Parathyroid adenoma (tissue), 2 donors: ENCODE data around the gene EVPLL.
"Not testable (repeated sequence)": the region's sequence is repeated elsewhere in the genome, so short reads cannot be mapped to it uniquely, and the experiment has no call there.

Source experiments
- H2AFZ ChIP-seq: fragments of 300-600 bp; sonication (generic); one replicate; pipeline ENCODE4 v1.7.0; 2017; ENCODE audit warnings: antibody characterized with exemption, mild to moderate bottlenecking
- H3K27ac ChIP-seq: fragments of 300-600 bp; sonication (generic); one replicate; pipeline ENCODE4 v1.7.0; 2017
- H3K27me3 ChIP-seq: fragments of 300-600 bp; sonication (generic); one replicate; pipeline ENCODE4 v1.7.0; 2017; ENCODE audit warnings: low read length; ENCODE audit not compliant: control insufficient read depth, insufficient read depth
- H3K36me3 ChIP-seq: fragments of 300-600 bp; sonication (generic); one replicate; pipeline ENCODE4 v1.7.0; 2017; ENCODE audit warnings: low read length; ENCODE audit not compliant: control insufficient read depth, insufficient read depth
- H3K4me1 ChIP-seq: fragments of 300-600 bp; sonication (generic); one replicate; pipeline ENCODE4 v1.7.0; 2017; ENCODE audit warnings: control low read depth
- H3K4me2 ChIP-seq: fragments of 300-600 bp; sonication (generic); one replicate; pipeline ENCODE4 v1.7.0; 2017; ENCODE audit warnings: low read length
- H3K4me3 ChIP-seq: fragments of 300-600 bp; sonication (generic); one replicate; pipeline ENCODE4 v1.7.0; 2017; ENCODE audit warnings: low read depth, low read length
- H3K79me2 ChIP-seq: fragments of 300-600 bp; sonication (generic); one replicate; pipeline ENCODE4 v1.7.0; 2017; ENCODE audit warnings: control low read depth
- H3K9ac ChIP-seq: fragments of 300-600 bp; sonication (generic); one replicate; pipeline ENCODE4 v1.7.0; 2017; ENCODE audit warnings: mild to moderate bottlenecking
- H3K9me3 ChIP-seq: fragments of 300-600 bp; sonication (generic); one replicate; pipeline ENCODE4 v1.7.0; 2017; ENCODE audit warnings: low read length; ENCODE audit not compliant: control insufficient read depth
- donor health status: primary hyperparathyroidism.

EVPLL gene

DNA sequence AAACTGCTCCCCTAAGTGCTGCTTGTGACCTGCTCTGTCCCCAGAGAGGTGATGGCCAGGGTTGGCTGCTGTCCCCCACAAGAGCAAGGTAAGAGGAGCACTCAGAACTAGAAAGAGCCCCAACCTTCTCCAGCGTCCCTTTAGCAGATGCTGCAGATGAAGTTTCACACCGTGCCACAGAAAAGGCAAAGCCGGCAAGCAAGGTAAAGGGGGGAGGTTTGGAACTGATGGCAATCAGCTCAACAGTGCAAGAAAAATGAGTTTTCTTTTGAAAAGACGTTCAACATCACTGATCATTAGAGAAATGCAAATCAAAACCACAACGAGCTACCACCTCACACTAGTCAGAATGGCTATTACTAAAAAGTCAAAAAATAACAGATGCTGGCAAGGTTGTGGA, 26.0 kb downstream of the EVPLL start:
- not testable (repeated sequence) for H3K27ac ChIP-seq, H3K4me3 ChIP-seq, H3K4me2 ChIP-seq, H3K9ac ChIP-seq, H3K36me3 ChIP-seq, H2AFZ ChIP-seq, H3K79me2 ChIP-seq, H3K9me3 ChIP-seq, H3K27me3 ChIP-seq, H3K4me1 ChIP-seq

DNA sequence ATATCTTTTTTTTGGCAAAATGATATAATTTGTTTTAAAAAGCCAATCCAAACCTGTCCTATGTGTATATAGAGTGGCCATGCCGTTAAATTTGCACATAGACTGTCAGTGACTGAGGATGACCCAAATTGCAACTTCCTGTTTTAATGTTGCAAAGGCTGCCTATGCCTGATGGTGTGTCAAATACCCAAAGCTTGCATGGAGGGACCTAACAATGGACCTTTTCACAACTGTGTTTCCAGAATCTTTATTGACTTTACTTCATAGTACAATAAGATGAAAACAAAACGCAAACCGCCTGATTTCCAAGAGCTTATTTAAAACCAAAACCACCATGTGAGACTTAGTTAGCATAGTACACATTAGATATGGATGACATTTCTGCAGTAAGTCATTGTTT, 31.3 kb downstream of the EVPLL start:
- not testable (repeated sequence) for H3K4me3 ChIP-seq, H3K27ac ChIP-seq

DNA sequence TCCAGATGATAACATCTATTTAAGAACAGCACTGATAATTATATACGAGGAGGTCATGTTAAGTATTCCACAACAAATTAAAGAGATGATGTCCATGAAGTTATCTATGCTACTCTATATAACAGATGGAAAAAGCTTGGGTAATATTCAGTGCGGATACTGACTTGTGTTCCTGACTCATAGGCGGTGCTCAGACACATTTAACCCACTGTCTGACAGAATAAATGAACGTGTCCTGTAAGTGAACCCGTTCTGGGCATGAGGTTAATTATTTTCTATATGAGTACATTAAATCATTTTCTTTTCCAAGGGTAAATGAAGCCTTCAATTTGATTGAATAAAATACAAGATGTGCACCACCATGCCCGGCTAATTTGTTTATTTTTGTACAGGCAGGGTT, 31.7 kb downstream of the EVPLL start:
- H3K27ac ChIP-seq, H3K27me3 ChIP-seq, H3K9ac ChIP-seq, H3K79me2 ChIP-seq, H3K4me2 ChIP-seq, H3K4me1 ChIP-seq, H3K4me3 ChIP-seq, H2AFZ ChIP-seq, H3K9me3 ChIP-seq, H3K36me3 ChIP-seq: not testable (repeated sequence)

More for the DNA sequence above, 31.3 kb downstream of the EVPLL start:
- not testable (repeated sequence) for H3K9ac ChIP-seq, H3K27me3 ChIP-seq, H3K9me3 ChIP-seq, H3K4me1 ChIP-seq, H3K36me3 ChIP-seq, H3K79me2 ChIP-seq, H3K4me2 ChIP-seq, H2AFZ ChIP-seq

DNA sequence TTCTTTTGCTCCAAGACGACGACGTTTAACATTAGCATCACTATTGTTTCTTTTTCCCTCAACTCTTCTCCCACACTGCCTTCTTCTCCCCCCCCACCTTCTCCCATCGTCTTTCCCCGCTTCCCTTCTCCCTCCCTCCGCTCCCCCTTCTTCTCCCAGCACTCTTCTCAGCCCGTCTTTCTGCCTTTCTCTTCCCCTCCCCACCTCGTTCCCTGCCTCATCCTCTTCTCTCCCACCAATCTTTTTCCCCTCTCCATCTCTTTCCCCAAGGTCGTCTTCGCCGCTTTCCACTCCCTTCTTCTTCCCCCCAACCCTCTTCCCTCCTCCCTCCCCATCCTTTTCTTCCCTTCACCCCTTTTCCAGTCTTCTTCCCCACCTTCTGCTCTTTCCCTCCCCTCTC, 33.2 kb downstream of the EVPLL start:
- peak overlapping the region; percentile 38 for H2AFZ ChIP-seq
- peak overlapping the region; percentile 57 for H3K4me3 ChIP-seq
- H3K36me3 ChIP-seq, H3K79me2 ChIP-seq, H3K9ac ChIP-seq, H3K27me3 ChIP-seq, H3K4me1 ChIP-seq, H3K9me3 ChIP-seq: not testable (repeated sequence)
- H3K27ac ChIP-seq, result peak overlapping the region; percentile 90
- H3K4me2 ChIP-seq, result peak overlapping the region; percentile 58

DNA sequence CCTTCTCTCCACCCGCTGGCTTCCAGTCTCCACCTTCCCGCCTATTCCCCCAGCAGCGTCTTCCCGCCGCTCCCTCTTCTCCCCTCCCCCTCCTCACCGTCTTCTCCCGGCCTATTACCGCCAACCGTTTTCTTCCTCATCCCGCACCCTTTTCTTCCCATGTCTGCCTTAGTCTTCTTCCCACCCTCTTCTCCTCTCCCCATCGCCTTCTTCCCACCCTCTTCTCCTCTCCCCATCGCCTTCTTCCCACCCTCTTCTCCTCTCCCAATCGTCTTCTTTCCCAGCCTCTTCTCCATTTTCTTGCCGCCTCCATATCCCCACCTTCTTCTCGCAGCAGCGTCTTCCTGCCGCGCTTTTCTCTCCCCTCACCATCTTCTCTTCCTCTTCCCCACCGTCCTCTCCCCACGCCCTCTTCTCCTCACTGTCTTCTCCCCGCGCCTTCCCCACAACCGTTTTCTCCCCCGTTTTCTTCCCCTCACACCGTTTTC, 33.8 kb downstream of the EVPLL start:
- not testable (repeated sequence) for H3K79me2 ChIP-seq, H3K27me3 ChIP-seq, H3K36me3 ChIP-seq, H3K4me1 ChIP-seq, H3K9me3 ChIP-seq
- Histone ChIP-seq H2AFZ (peak overlapping the region; percentile 77), H3K27ac (peak overlapping the region; percentile 90), H3K4me2 (peak overlapping the region; percentile 59), H3K4me3 (peak overlapping the region; percentile 57), H3K9ac (peak overlapping the region; percentile 43)

DNA sequence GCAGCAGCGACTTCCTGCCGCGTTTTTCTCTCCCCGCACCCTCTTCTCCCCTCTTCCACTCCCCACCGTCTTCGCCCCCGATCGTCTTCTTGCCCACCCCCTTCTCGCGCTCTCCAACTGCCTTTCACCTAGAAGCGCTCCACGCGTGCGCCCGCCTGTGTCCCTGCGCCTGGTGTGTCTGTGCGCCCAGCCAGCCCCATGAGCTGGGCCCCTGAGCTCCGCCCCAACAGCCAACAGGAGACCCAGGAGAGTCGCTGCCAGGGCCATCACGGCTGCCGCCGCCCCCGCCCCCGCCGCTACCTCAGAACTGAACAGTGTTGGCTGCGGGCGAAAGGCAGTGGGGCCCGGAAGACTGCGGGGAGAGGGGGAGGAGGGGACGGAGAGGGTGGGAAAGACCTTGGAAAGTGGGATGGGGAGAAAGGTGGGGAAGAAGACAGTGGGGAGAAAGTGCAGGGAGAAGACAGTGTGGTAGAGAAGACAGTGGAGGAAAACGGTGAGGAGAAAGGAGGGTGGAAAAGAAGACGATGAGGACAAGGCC, 34.5 kb downstream of the EVPLL start:
- H3K27ac ChIP-seq, result peak overlapping the region; percentile 90
- H3K4me2 ChIP-seq, H3K4me1 ChIP-seq, H3K79me2 ChIP-seq, H3K9me3 ChIP-seq, H3K36me3 ChIP-seq, H3K9ac ChIP-seq, H3K27me3 ChIP-seq, H2AFZ ChIP-seq: not testable (repeated sequence)
- H3K4me3 ChIP-seq, result peak overlapping the region; percentile 57

DNA sequence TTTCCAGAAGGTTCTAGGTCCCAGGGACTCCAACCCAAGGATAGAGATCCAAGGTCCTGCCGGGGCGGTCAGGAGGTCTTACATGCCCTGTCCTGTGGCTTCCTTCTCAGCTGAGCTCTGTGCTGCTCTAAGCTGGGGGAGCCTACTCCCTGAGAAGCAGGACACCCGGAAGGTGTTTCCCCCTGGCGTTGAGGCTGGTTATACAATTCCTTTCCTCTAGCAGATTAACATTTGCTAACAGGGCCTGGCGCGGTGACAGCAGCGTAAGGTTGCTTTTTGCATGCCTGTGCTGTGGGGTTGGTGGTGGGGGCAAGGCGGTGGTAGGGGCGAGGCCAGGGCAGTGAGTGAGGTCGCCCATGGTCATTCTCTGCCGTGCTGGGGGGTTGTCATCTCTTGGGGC, 43.9 kb downstream of the EVPLL start:
- not testable (repeated sequence) for H3K4me3 ChIP-seq, H3K9ac ChIP-seq, H3K9me3 ChIP-seq, H3K27ac ChIP-seq, H3K4me1 ChIP-seq, H3K4me2 ChIP-seq, H3K36me3 ChIP-seq, H2AFZ ChIP-seq, H3K79me2 ChIP-seq, H3K27me3 ChIP-seq

DNA sequence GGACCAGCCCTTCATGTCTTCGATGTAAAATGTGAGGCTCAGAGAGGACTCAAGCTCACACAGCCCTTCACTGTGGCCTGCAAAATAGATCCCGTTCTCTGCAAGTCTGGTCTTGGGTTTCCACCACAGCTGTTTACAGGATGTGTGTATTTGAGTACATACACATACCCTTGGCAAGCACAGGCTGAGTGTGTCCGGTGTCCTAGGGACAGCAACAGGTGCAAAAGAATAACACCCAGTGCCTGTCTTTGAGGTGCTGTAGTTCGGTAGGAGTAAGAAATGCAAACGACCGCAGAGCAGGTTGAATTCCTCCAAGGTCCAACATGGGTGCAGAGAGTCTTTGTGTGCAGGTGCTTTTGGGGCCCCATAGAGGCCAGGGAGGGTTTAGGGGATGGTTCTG, 44.9 kb downstream of the EVPLL start:
- H3K9ac ChIP-seq, H3K27ac ChIP-seq, H3K4me2 ChIP-seq, H2AFZ ChIP-seq, H3K4me1 ChIP-seq, H3K4me3 ChIP-seq, H3K9me3 ChIP-seq, H3K27me3 ChIP-seq, H3K79me2 ChIP-seq, H3K36me3 ChIP-seq: not testable (repeated sequence)

DNA sequence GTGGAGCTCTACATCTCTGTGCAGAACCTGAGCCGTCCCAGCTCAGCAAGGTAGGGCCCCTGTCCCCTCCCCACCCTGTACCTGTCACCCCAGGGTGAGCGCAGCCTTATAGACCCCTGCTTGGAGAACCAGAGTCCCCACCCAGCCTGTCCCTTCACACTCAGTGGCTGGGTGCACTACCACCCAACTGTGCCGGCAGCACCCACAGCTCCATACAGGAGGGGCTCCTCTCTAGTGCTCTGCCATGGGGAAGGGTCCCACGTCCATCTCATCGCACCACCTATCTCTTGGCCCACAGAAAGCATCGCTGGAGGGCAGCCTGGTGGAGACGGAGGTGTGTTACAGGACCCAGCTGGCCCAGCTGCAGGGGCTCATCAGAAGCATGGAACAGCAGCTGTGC, 45.4 kb downstream of the EVPLL start:
- not testable (repeated sequence) for H3K4me3 ChIP-seq, H3K9me3 ChIP-seq, H2AFZ ChIP-seq, H3K36me3 ChIP-seq, H3K79me2 ChIP-seq, H3K4me2 ChIP-seq, H3K27ac ChIP-seq, H3K27me3 ChIP-seq, H3K4me1 ChIP-seq, H3K9ac ChIP-seq

DNA sequence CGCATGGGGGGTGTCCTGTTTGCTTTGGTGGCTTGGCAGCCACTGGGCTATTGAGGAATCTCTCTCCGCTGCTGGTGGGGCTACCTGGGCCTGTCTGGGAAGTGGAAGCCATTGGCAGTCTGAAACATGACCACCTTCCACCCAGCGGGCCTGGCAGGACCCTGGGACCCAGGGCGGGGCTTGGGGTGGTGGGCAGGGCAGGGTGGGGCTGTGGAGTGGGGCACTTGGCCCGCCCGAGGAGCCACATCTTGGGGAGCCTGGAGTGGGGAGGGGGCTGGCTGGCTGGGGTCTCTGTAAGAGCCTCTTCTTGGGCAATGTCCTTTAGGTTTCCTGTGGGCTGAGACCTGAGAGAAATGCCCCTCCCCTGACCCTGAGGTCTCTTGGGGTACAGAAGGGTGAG, 48.0 kb downstream of the EVPLL start:
- H3K27ac ChIP-seq, H3K4me3 ChIP-seq, H3K9ac ChIP-seq, H3K4me2 ChIP-seq, H3K27me3 ChIP-seq, H3K9me3 ChIP-seq, H3K79me2 ChIP-seq, H3K36me3 ChIP-seq, H2AFZ ChIP-seq, H3K4me1 ChIP-seq: not testable (repeated sequence)

DNA sequence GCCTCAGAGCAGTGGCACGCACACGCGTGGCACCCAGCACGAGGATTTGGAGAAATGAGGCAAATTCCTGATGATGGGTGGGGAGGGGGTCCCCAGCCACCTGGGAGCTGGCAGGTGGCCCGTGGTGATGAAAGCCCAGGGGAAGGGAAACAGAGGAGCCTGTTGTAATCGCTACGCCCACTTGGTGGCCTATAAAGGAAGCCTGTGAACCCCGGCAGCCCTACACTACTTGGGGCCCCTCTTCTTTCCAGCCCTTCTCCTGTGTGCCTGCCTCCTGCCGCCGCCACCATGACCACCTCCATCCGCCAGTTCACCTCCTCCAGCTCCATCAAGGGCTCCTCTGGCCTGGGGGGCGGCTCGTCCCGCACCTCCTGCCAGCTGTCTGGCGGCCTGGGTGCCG, 49.1 kb downstream of the EVPLL start:
- H2AFZ ChIP-seq, H3K9ac ChIP-seq, H3K27ac ChIP-seq, H3K4me3 ChIP-seq, H3K4me1 ChIP-seq, H3K27me3 ChIP-seq, H3K9me3 ChIP-seq, H3K36me3 ChIP-seq, H3K4me2 ChIP-seq, H3K79me2 ChIP-seq: not testable (repeated sequence)

DNA sequence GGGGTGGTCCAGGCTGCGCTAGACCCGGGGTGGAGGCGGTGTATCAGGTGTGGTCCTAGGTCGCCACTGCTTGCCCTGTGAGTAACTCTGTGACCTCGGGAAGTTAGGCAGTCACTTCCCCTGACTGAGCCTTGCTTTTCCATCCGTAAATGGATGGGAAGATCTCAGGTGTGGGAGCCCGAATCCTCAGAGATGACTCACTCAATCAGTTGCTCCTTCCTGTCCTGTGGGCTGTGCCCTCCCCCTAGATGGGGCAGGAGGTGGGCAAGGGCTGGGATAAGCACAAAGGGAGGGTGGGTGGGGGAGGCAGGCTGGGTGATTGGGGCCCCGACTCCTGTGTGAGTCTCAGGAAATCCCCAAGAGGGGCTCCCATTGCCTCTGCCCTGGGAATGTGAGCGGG, 54.6 kb downstream of the EVPLL start:
- H3K9ac ChIP-seq, H3K4me1 ChIP-seq: not testable (repeated sequence)

More for the DNA sequence above, 54.6 kb downstream of the EVPLL start:
- H3K79me2 ChIP-seq, H3K36me3 ChIP-seq, H3K27me3 ChIP-seq, H3K27ac ChIP-seq, H3K4me2 ChIP-seq, H3K9me3 ChIP-seq, H2AFZ ChIP-seq, H3K4me3 ChIP-seq: not testable (repeated sequence)
